DND-41 (cell line): Measurements from ENCODE around the gene CCDC63.

Source experiments
- EZH2 ChIP-seq: IDR thresholded peaks from 3 replicates; pipeline ENCODE4 v1.6.1; 2012; ENCODE audit warnings: borderline replicate concordance, low read depth, mild to moderate bottlenecking, moderate library complexity, low read length, inconsistent platforms; ENCODE audit not compliant: severe bottlenecking
- TF ChIP-seq, protein P1 (sequence below): IDR thresholded peaks from 2 replicates; pipeline ENCODE4 v1.5.1; 2012; ENCODE audit warnings: borderline replicate concordance, low read length, moderate library complexity, mild to moderate bottlenecking; ENCODE audit not compliant: poor library complexity, severe bottlenecking; ENCODE audit errors: extremely low read depth

DNA sequence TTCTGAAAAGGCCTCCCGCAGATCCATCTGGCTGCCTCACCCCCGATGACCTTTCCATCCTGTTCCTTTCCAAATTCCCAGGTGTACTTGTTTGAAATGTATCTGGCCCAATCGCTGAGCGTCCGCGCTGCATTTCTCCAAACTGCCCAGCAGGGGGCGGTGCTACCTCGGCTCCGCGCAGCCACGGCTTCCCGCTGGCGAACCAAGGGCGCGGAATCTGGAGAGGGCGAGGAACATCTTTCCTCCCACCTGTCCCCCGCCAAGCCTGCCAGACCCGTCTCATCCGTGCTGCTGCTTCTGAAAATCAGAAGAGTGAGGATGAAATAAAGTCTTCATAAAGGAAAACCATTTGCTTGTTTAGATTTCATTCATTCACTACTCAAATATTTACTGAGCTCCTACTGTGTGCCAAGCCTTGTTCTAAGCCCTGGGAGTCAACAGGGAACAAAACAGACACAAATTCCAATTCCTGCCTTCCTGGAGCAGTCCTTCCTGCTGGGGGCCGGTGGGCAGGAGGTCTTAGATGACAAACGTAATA is 90.4 kb downstream of the CCDC63 start:
- no peak for TF ChIP-seq EZH2
- TF ChIP-seq, protein P1, sequence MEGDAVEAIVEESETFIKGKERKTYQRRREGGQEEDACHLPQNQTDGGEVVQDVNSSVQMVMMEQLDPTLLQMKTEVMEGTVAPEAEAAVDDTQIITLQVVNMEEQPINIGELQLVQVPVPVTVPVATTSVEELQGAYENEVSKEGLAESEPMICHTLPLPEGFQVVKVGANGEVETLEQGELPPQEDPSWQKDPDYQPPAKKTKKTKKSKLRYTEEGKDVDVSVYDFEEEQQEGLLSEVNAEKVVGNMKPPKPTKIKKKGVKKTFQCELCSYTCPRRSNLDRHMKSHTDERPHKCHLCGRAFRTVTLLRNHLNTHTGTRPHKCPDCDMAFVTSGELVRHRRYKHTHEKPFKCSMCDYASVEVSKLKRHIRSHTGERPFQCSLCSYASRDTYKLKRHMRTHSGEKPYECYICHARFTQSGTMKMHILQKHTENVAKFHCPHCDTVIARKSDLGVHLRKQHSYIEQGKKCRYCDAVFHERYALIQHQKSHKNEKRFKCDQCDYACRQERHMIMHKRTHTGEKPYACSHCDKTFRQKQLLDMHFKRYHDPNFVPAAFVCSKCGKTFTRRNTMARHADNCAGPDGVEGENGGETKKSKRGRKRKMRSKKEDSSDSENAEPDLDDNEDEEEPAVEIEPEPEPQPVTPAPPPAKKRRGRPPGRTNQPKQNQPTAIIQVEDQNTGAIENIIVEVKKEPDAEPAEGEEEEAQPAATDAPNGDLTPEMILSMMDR: peak; percentile 91
